Measurements from ENCODE around the gene ANKLE2. TPM values are rescaled to one million over a fixed set of nuclear protein-coding genes. Genes with fewer than 3 reads are reported as not detected.

Gene ANKLE2
- total RNA-seq, 1 donor from 2014 or later: 96.2 TPM

- no peak overlapping the region for H3K27ac Mint-ChIP-seq (ENCODE audit: unreplicated experiment)
- H3K9me3 Mint-ChIP-seq (ENCODE audit: unreplicated experiment): no peaks in the 10 kb centered on the region
- H3K4me1 Mint-ChIP-seq (ENCODE audit: unreplicated experiment): no peaks in the 10 kb centered on the region
- H3K36me3 Mint-ChIP-seq (ENCODE audit: low read depth, unreplicated experiment): peaks cover 24% of the 10 kb centered on the region
- no peak overlapping the region for H3K4me3 Mint-ChIP-seq (ENCODE audit: unreplicated experiment)
- no peak for TF ChIP-seq CTCF (IDR thresholded peaks at IDR 0.05; ENCODE audit: unreplicated experiment)
- H3K27me3 Mint-ChIP-seq (ENCODE audit: unreplicated experiment): peaks cover 12% of the 10 kb centered on the region
- DNase-seq (ENCODE audit: low spot score): no peak
These were observed 45.3 kb downstream of the ANKLE2 start for GRCh38 chr12:132716356-132716755.

GRCh38 chr12:132715874-132716273, 45.8 kb downstream of the ANKLE2 start:
- no peak for DNase-seq (ENCODE audit: low spot score)
- Mint-ChIP-seq H3K4me1 (ENCODE audit: unreplicated experiment) (no peaks in the 10 kb centered on the region), H3K27ac (ENCODE audit: unreplicated experiment) (no peak overlapping the region), H3K27me3 (ENCODE audit: unreplicated experiment) (peaks cover 12% of the 10 kb centered on the region), H3K36me3 (ENCODE audit: low read depth, unreplicated experiment) (peaks cover 24% of the 10 kb centered on the region), H3K4me3 (ENCODE audit: unreplicated experiment) (no peak overlapping the region), H3K9me3 (ENCODE audit: unreplicated experiment) (no peaks in the 10 kb centered on the region)
- no peak for TF ChIP-seq CTCF (IDR thresholded peaks at IDR 0.05; ENCODE audit: unreplicated experiment)

- Mint-ChIP-seq H3K27ac (ENCODE audit: unreplicated experiment) (no peak overlapping the region), H3K4me3 (ENCODE audit: unreplicated experiment) (peak overlapping the region; percentile 31), H3K9me3 (ENCODE audit: unreplicated experiment) (no peaks in the 10 kb centered on the region), H3K27me3 (ENCODE audit: unreplicated experiment) (peaks cover 20% of the 10 kb centered on the region), H3K4me1 (ENCODE audit: unreplicated experiment) (peaks cover 8% of the 10 kb centered on the region), H3K36me3 (ENCODE audit: low read depth, unreplicated experiment) (peaks cover 21% of the 10 kb centered on the region)
- no peak for DNase-seq (ENCODE audit: low spot score)
- no peak for TF ChIP-seq CTCF (IDR thresholded peaks at IDR 0.05; ENCODE audit: unreplicated experiment)
These were observed 48.5 kb downstream of the ANKLE2 start for GRCh38 chr12:132713123-132713522.

- Mint-ChIP-seq H3K9me3 (ENCODE audit: unreplicated experiment) (no peaks in the 10 kb centered on the region), H3K27ac (ENCODE audit: unreplicated experiment) (no peak overlapping the region), H3K27me3 (ENCODE audit: unreplicated experiment) (peaks cover 17% of the 10 kb centered on the region), H3K4me1 (ENCODE audit: unreplicated experiment) (peaks cover 8% of the 10 kb centered on the region), H3K36me3 (ENCODE audit: low read depth, unreplicated experiment) (peaks cover 15% of the 10 kb centered on the region), H3K4me3 (ENCODE audit: unreplicated experiment) (peak overlapping the region; percentile 89)
- no peak for TF ChIP-seq CTCF (IDR thresholded peaks at IDR 0.05; ENCODE audit: unreplicated experiment)
- DNase-seq (ENCODE audit: low spot score): peak; percentile 33
These were observed 50.4 kb downstream of the ANKLE2 start for GRCh38 chr12:132711080-132711843.

GRCh38 chr12:132710405-132711079, 51.1 kb downstream of the ANKLE2 start, which contains the start of gene PGAM5:
Gene PGAM5 (plus strand): TSS chr12:132710842. CDS start chr12:132710877, 35 bp downstream.
- peak; percentile 81 for DNase-seq (ENCODE audit: low spot score)
- peaks cover 15% of the 10 kb centered on the region for H3K36me3 Mint-ChIP-seq (ENCODE audit: low read depth, unreplicated experiment)
- H3K9me3 Mint-ChIP-seq (ENCODE audit: unreplicated experiment): no peaks in the 10 kb centered on the region

More at GRCh38 chr12:132710405-132711079, 51.1 kb downstream of the ANKLE2 start, which contains the start of gene PGAM5:
- peak within 1 kb of the TSS; percentile 92 for H3K27ac Mint-ChIP-seq (ENCODE audit: unreplicated experiment)
- peaks cover 17% of the 10 kb centered on the region for H3K27me3 Mint-ChIP-seq (ENCODE audit: unreplicated experiment)
- H3K4me3 Mint-ChIP-seq (ENCODE audit: unreplicated experiment): peak within 1 kb of the TSS; percentile 98
- no peak for TF ChIP-seq CTCF (IDR thresholded peaks at IDR 0.05; ENCODE audit: unreplicated experiment)
- peaks cover 8% of the 10 kb centered on the region for H3K4me1 Mint-ChIP-seq (ENCODE audit: unreplicated experiment)
